ENCODE measurements around the gene CERS6.

DNA sequence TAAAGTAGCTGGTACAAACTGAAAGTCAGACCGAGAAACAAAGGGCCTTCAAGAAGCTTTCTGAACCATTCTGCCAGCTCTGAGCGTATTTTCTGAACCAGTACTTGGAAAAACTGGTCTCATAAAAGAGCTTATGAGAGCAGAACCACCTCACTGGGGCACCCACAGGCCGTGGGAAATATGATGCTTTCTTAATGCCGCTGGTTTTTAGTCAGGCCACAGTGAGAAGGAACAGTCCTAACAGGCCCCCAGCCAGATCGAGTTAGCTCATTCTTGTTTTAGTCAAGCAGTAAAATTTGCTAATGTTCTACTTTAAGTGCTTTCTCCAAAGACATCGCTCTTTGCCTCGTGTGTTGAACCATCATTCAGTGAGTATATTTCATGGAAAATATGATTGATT is 333.7 kb downstream of the CERS6 start:
- TF ChIP-seq RXRA (IDR thresholded peaks at IDR 0.05; ENCODE audit: insufficient read depth, low read depth, low read length) = no peak
- TF ChIP-seq, protein P1, sequence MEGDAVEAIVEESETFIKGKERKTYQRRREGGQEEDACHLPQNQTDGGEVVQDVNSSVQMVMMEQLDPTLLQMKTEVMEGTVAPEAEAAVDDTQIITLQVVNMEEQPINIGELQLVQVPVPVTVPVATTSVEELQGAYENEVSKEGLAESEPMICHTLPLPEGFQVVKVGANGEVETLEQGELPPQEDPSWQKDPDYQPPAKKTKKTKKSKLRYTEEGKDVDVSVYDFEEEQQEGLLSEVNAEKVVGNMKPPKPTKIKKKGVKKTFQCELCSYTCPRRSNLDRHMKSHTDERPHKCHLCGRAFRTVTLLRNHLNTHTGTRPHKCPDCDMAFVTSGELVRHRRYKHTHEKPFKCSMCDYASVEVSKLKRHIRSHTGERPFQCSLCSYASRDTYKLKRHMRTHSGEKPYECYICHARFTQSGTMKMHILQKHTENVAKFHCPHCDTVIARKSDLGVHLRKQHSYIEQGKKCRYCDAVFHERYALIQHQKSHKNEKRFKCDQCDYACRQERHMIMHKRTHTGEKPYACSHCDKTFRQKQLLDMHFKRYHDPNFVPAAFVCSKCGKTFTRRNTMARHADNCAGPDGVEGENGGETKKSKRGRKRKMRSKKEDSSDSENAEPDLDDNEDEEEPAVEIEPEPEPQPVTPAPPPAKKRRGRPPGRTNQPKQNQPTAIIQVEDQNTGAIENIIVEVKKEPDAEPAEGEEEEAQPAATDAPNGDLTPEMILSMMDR (IDR thresholded peaks at IDR 0.05; ENCODE audit: control extremely low read depth in 1 of 3, insufficient read depth in 1 of 3, low read depth in 1 of 3, low read length in 3 of 3) = no peak
- no peak for TF ChIP-seq CEBPB (IDR thresholded peaks at IDR 0.05; ENCODE audit: low read depth, low read length)
- no peak for TF ChIP-seq POLR2A (IDR thresholded peaks at IDR 0.05; ENCODE audit: control extremely low read depth in 1 of 2, low read depth in 2 of 2, low read length in 2 of 2)
- TF ChIP-seq EP300 (IDR thresholded peaks at IDR 0.05; ENCODE audit: borderline replicate concordance in 1 of 2, low read depth in 2 of 2, low read length in 2 of 2) = no peak
- TF ChIP-seq, protein P2, sequence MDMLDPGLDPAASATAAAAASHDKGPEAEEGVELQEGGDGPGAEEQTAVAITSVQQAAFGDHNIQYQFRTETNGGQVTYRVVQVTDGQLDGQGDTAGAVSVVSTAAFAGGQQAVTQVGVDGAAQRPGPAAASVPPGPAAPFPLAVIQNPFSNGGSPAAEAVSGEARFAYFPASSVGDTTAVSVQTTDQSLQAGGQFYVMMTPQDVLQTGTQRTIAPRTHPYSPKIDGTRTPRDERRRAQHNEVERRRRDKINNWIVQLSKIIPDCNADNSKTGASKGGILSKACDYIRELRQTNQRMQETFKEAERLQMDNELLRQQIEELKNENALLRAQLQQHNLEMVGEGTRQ (IDR thresholded peaks at IDR 0.05; ENCODE audit: low read length) = no peak
- no peak for TF ChIP-seq POLR2AphosphoS5 (IDR thresholded peaks at IDR 0.05; ENCODE audit: low read depth, low read length)
- no peak for TF ChIP-seq SIN3A (conservative IDR thresholded peaks at IDR 0.05 in 1 of 2, IDR thresholded peaks at IDR 0.05 in 1 of 2; ENCODE audit: low read depth in 1 of 2, low read length in 2 of 2)
- no peak for TF ChIP-seq TBP (IDR thresholded peaks at IDR 0.05; ENCODE audit: low read depth, low read length)
- no peak for TF ChIP-seq SIX5 (IDR thresholded peaks at IDR 0.05; ENCODE audit: low read depth, low read length)
- no peak for TF ChIP-seq ZNF274 (IDR thresholded peaks at IDR 0.05; ENCODE audit: borderline replicate concordance, extremely low read depth, low read length)
- TF ChIP-seq POU5F1 (IDR thresholded peaks at IDR 0.05; ENCODE audit: low read depth, low read length) = no peak
